ENCODE measurements around the gene SH3GL3.

SH3GL3 gene

GRCh38 chr15:83504365-83504764 lies 57.2 kb downstream of the SH3GL3 start:
- DNase-seq (ENCODE audit: low spot score), result no peak

- DNase-seq (ENCODE audit: low spot score), result no peak
These were observed 62.9 kb downstream of the SH3GL3 start for GRCh38 chr15:83510001-83510400.

- no peak for DNase-seq (ENCODE audit: low spot score)
These were observed 65.3 kb downstream of the SH3GL3 start for GRCh38 chr15:83512459-83512858.

GRCh38 chr15:83514584-83514983 lies 67.4 kb downstream of the SH3GL3 start:
- no peak for DNase-seq (ENCODE audit: low spot score)

GRCh38 chr15:83515164-83515563 lies 68.0 kb downstream of the SH3GL3 start:
- no peak for DNase-seq (ENCODE audit: low spot score)

GRCh38 chr15:83516935-83517334 lies 69.8 kb downstream of the SH3GL3 start:
- no peak for DNase-seq (ENCODE audit: low spot score)

GRCh38 chr15:83526319-83526718 lies 79.2 kb downstream of the SH3GL3 start:
- DNase-seq (ENCODE audit: low spot score), result no peak

- no peak for DNase-seq (ENCODE audit: low spot score)
These were observed 86.3 kb downstream of the SH3GL3 start for GRCh38 chr15:83533410-83533962.

GRCh38 chr15:83537606-83538005 lies 90.5 kb downstream of the SH3GL3 start:
- no peak for DNase-seq (ENCODE audit: low spot score)

- DNase-seq (ENCODE audit: low spot score), result no peak
These were observed 91.5 kb downstream of the SH3GL3 start for GRCh38 chr15:83538682-83539081.

GRCh38 chr15:83545804-83546511 lies 98.8 kb downstream of the SH3GL3 start:
- DNase-seq (ENCODE audit: low spot score), result no peak

- DNase-seq (ENCODE audit: low spot score), result no peak
These were observed 99.4 kb downstream of the SH3GL3 start for GRCh38 chr15:83546512-83546888.

- no peak for DNase-seq (ENCODE audit: low spot score)
These were observed 100.0 kb downstream of the SH3GL3 start for GRCh38 chr15:83547168-83547567.

GRCh38 chr15:83549623-83550022 lies 102.5 kb downstream of the SH3GL3 start:
- no peak for DNase-seq (ENCODE audit: low spot score)

- no peak for DNase-seq (ENCODE audit: low spot score)
These were observed 107.4 kb downstream of the SH3GL3 start for GRCh38 chr15:83554558-83554957.

GRCh38 chr15:83555383-83555782 lies 108.2 kb downstream of the SH3GL3 start:
- DNase-seq (ENCODE audit: low spot score), result no peak

GRCh38 chr15:83556068-83556467 lies 108.9 kb downstream of the SH3GL3 start:
- no peak for DNase-seq (ENCODE audit: low spot score)

GRCh38 chr15:83556754-83557153 lies 109.6 kb downstream of the SH3GL3 start:
- no peak for DNase-seq (ENCODE audit: low spot score)

GRCh38 chr15:83558146-83558545 lies 111.0 kb downstream of the SH3GL3 start:
- no peak for DNase-seq (ENCODE audit: low spot score)

GRCh38 chr15:83559310-83559966 lies 112.3 kb downstream of the SH3GL3 start:
- peak; percentile 63 for DNase-seq (ENCODE audit: low spot score)

- DNase-seq (ENCODE audit: low spot score), result no peak
These were observed 114.5 kb downstream of the SH3GL3 start for GRCh38 chr15:83561661-83562060.

GRCh38 chr15:83565138-83565537 lies 118.0 kb downstream of the SH3GL3 start:
- no peak for DNase-seq (ENCODE audit: low spot score)

- DNase-seq (ENCODE audit: low spot score), result peak; percentile 27
These were observed 118.5 kb downstream of the SH3GL3 start for GRCh38 chr15:83565553-83566159.
